Activated CD4-positive, alpha-beta T cell treated with anti-CD3 and anti-CD28 coated beads for 24 hours (primary cell): Measurements from ENCODE around the gene NANS.
"Not testable (repeated sequence)": the region's sequence is repeated elsewhere in the genome, so short reads cannot be mapped to it uniquely, and the experiment has no call there.

Source experiments
- DNase-seq, 2 donors: peaks; one replicate each; pipeline ENCODE4 v3.0.0-alpha.2; 2020; ENCODE audit warnings: low read depth in 2 of 2

NANS gene

GRCh38 chr9:98039607-98040017, 16.9 kb upstream of the NANS start:
- DNase-seq = no peak

GRCh38 chr9:98040212-98040611, 16.3 kb upstream of the NANS start:
- DNase-seq = no peak

GRCh38 chr9:98043915-98044314, 12.6 kb upstream of the NANS start:
- no peak for DNase-seq

GRCh38 chr9:98045234-98046179, 11.0 kb upstream of the NANS start:
- DNase-seq = no peak

- DNase-seq = no peak
Observed at GRCh38 chr9:98046180-98046543, 10.4 kb upstream of the NANS start.

- DNase-seq = no peak
Observed at GRCh38 chr9:98047002-98047401, 9.5 kb upstream of the NANS start.

- DNase-seq = no peak
Observed at GRCh38 chr9:98049288-98050072, 7.1 kb upstream of the NANS start.

- DNase-seq = no peak
Observed at GRCh38 chr9:98050351-98050750, 6.2 kb upstream of the NANS start.

GRCh38 chr9:98054376-98054951, 2.1 kb upstream of the NANS start:
- no peak for DNase-seq

GRCh38 chr9:98057138-98057799, 737 bp downstream of the NANS start:
- DNase-seq = peak in 1 of 2 donors; percentile 12

GRCh38 chr9:98062161-98062560, 5.6 kb downstream of the NANS start:
- DNase-seq = no peak

- no peak for DNase-seq
Observed at GRCh38 chr9:98064623-98065392, 8.3 kb downstream of the NANS start.

- DNase-seq = no peak
Observed at GRCh38 chr9:98066235-98066634, 9.7 kb downstream of the NANS start.

GRCh38 chr9:98067184-98067583, 10.7 kb downstream of the NANS start:
- no peak for DNase-seq

GRCh38 chr9:98069551-98069950, 13.0 kb downstream of the NANS start:
- DNase-seq = no peak

- DNase-seq = no peak
Observed at GRCh38 chr9:98070704-98071103, 14.2 kb downstream of the NANS start.

GRCh38 chr9:98071737-98072136, 15.2 kb downstream of the NANS start:
- no peak for DNase-seq

- DNase-seq = peak; percentile 54 to 56
Observed at GRCh38 chr9:98074115-98074990, 17.8 kb downstream of the NANS start.

GRCh38 chr9:98075332-98075805, 18.8 kb downstream of the NANS start:
- no peak for DNase-seq

GRCh38 chr9:98076514-98076890, 20.0 kb downstream of the NANS start:
- not testable (repeated sequence) for DNase-seq
